Fibroblast of peridontal ligament (primary cell): Measurements from ENCODE around the gene GPATCH2L.
A peak's percentile ranks its signal among the peaks of the same experiment; 100 is the strongest.

Experiments
- DNase-seq: peaks from one replicate; pipeline ENCODE4 v3.0.0-alpha.2; 2010; ENCODE audit errors: extremely low read depth

GPATCH2L gene

DNA sequence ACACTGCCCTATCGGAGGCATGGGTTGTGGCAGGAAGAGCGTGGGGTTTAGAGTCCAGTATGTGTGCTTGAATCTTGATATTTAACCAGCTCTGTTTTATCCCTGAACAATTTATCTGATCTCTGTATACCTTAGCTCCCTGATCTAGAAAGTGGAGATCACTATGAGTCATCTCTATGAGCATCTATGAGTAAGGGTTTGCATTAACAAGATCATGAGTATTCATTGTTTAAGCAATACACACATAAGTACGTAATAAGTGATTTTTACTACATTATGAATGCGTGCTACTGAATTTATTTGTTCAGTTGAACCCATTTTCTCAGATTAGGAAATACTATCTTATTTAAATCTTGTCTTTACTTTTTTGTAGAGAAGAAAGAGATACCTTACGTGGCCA is 49.4 kb downstream of the GPATCH2L start:
- DNase-seq, result peak; percentile 70

DNA sequence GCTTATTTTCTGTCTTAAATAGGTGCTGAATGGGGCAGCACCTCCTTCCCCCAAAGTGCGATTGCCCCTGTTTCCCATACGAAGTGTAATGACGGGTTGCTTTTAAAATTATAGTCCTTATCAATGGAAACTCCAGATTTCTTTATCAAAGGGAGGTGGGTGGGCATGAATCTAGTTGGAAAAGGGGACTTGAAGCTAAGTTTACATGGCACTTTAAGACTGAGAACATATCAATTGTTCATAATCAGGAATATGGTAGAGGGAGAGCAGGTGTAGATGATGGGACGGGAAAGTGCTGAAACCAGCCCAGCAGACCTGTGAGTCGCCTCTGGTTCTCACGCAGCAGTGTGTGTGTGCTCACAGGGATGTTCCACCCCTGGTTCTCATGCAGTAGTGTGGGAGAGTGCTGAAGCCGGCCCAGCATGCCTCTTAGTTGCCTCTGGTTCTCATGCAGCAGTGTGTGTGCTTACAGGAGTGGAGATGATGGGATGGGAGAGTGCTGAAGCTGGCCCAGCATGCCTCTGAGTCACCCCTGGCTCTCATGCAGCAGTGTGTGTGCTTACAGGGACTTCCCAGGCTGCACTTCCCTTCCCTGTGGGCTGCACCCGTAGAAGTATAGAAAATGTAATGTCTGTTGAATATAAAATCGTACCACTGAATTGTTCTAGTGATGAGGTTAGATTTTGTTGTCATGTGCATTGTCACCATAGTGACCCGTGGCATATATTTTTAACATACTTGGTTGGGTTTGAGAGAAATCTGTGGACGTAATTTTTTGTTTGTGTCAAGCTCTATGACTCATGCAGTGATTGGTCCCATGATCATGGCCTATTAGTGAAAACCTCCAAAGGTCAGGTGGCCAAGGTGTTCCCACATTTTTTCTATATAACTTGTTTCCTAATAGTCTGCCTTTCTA is 51.6 kb downstream of the GPATCH2L start:
- peak; percentile 86 for DNase-seq

DNA sequence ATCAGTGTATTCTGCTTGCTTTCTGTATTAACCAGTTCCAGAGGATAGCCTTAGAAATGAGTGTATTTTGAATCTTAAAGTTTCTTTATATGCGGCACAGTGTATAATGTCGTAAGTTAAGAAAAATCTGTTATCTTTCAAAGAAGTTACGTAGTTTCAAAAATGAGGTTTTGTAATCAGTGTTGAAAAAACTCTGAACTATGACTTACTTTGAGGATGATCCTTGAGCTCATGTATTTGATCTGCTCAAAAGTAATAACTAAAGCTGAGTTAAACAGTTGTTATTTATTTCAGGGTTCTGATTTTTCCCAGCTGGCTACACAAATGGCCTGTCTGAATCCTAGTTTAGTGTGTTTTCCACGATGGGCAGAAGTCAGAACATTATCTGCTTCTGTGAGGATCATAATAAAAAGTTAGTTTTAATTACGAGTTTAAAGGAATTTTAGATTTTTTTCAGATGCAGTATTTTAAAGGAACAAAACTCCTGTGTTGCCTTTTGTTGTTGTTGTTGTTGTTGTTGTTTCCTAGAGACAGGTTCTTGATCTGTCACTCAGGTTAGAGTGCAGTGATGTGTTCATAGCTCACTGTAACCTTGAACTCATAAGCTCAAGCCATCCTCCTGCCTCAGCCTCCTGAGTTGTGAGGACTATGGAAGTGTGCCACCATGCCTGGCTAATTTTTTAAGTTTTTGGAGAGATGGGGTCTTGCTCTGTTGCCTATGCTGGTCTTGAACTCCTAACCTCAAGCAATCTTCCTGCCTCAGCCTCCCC is 52.9 kb downstream of the GPATCH2L start:
- DNase-seq, result no peak

GRCh38 chr14:76205708-76206107 is 54.0 kb downstream of the GPATCH2L start:
- DNase-seq, result no peak

- DNase-seq, result no peak
Observed at GRCh38 chr14:76208340-76208739, 56.6 kb downstream of the GPATCH2L start.

DNA sequence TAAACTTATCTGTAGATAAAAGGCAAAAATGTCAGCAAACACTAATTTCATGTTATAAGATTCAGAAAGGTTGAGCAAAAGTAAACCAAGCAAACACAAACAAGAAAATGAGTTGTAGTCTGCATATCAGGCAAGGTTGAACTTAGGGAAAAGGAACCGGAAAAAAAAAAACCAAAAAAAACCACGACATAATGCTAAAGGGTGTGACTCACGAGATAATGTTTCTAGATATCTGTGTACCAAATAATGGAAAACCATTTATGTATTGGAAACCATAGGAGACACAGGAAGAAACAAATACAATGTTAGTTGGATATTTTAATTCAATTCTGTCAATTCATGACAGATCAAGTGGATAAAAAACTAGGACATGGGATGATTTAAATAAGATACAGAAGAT is 60.5 kb downstream of the GPATCH2L start:
- DNase-seq, result no peak

GRCh38 chr14:76217179-76217578 is 65.5 kb downstream of the GPATCH2L start:
- no peak for DNase-seq

GRCh38 chr14:76218662-76219061 is 66.9 kb downstream of the GPATCH2L start:
- DNase-seq, result no peak

DNA sequence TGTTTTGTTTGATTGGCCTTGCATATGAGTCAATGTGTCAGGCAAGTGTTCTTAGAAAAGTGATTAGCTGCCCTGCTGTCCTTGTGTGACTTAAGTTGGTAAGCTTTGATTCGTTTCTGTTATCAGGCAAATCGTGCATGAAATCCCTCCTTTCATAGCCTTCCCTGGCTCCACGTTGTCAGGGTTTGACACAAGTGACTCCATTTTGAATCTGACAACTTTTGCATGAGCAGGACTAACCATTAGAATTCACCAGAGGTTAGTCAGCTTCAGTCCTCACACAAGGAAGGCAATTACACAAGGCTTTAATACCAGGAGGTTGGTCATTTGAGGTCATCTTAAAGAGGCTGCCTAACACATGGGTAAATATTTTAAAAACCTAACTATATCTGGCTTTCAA is 68.2 kb downstream of the GPATCH2L start:
- DNase-seq, result no peak

GRCh38 chr14:76227450-76228050 is 75.8 kb downstream of the GPATCH2L start:
- peak; percentile 79 for DNase-seq

GRCh38 chr14:76228138-76228537 is 76.4 kb downstream of the GPATCH2L start:
- no peak for DNase-seq

DNA sequence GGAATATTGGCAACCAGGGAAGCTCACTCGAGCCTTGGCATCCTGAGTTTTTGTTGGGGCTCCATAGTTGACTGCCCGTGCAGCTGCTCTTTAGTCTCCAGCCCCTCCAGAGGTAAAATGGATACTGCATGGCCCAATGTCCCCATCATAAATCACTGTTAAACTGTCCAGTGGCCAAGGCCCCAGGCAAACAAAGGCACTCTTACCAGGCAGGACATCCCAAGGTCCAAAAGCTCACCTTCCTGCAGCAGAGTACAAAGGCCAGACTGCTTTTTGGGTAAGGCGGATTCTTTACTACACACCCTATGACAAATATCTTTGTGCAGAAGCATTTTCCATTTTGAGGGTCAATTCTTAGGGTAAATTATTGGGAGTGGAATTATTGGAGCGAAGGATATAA is 81.1 kb downstream of the GPATCH2L start:
- DNase-seq, result no peak

DNA sequence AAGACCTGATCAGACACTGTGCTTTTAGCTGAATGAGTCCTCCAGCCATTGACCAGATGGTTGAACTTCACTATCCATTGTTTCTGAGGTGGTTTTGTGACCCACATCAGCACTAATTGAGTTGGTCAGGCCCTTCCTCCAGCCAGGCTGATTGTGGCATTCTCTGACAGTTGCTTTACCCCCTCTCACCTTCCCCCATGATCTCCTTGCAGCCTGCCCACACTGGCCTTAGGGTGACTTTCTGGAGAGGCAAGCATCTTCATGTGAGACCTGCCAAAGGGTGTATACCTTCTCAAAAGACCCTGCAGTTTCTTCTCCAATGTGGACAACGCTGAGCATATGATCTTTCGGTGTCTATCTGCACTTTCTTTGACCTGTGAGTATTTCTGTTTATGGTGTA is 83.9 kb downstream of the GPATCH2L start:
- DNase-seq, result no peak

GRCh38 chr14:76236172-76237130 is 84.7 kb downstream of the GPATCH2L start:
- no peak for DNase-seq

GRCh38 chr14:76237349-76237990 is 85.7 kb downstream of the GPATCH2L start:
- no peak for DNase-seq

DNA sequence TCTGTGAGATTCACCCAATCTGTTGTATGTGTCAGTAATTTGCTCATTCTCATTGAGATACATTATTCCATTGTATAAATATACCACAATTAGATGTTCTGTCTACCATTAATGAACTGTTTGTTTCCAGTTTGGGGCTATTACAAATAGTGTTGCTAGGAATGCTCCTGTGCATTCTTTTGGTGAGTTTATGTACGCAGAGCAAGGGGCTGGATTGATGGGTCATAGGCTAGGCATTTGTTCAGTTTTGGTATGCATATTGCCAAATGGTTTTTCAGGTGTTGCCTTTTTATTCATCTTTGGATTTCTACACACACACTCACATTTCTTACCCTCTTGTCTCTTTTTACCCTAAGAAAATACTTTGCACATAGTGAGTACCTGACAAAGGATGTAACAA is 93.4 kb downstream of the GPATCH2L start:
- no peak for DNase-seq

DNA sequence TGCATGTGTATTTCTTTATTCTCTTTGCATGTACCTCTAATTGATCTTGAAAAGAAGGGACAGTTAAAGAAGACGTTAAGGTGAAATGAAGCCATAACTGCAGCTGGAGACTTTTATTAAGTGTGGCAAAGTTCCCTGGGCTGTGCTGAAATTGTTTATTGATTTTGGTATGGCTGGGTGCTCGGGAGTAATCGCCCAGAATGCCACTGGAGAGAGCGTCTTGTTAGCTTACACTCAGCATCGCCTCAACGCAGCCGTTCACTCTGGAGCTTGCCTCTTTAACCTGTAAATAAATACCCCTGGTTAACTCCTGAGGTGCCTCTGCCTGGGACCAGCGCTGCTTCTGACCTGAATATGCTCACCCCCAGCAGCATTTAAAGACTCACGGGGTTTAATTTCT is 98.6 kb downstream of the GPATCH2L start:
- peak; percentile 15 for DNase-seq

DNA sequence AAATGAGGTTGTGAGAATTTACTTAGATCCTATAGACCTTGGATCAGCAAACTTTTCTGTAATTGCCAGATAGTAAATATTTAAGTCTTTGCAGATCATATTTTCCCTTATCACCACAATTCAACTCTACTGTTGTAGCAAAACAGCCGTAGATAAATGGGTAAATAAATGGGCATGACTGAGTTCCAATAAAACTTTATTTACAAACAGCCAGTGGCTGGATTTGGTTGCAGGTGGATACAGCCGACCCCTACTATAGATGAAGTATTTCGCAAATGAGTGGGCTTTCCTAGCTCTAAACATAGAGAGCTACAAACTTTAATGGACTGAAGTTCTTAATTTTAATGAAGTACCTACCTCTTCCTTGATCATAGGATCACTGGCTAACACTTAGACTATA is 100.7 kb downstream of the GPATCH2L start:
- DNase-seq, result no peak

DNA sequence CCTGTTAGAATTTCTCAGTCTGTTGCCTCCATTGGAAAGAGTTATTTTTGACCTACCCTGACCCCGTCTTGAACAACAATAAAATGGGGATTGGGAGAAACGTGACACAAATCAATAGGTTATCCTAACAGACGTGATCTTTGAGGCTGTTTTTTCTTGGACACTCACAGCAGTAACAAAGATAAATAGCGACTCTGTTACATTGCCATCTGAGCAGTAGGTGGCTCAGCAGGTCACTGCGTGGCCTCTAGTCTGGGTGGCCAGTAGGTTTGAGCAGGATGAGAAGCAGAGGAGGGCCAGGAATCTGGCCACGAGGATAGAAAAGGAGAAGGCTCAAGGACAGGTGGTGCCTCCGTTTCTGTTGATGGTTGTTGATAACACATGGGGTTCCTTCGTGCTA is 101.4 kb downstream of the GPATCH2L start:
- no peak for DNase-seq

GRCh38 chr14:76256545-76256944 is 104.8 kb downstream of the GPATCH2L start:
- no peak for DNase-seq
